Gastroesophageal sphincter (tissue), 4 donors: ENCODE data around the gene TMEM50B. TPM values are rescaled to one million over a fixed set of nuclear protein-coding genes. Genes with fewer than 3 reads are reported as not detected.

Source experiments
- ATAC-seq: fragments of 150-250 bp; one replicate; pipeline ENCODE4 v1.9.1; 2016; ENCODE audit warnings: mild to moderate bottlenecking, moderate library complexity
- H3K27ac ChIP-seq, 4 donors: fragments of 200-600 bp; sonication (generic) in 3 of 4; 1 replicate in 3 of 4; 2 replicates in 1 of 4; pipeline ENCODE4 v1.5.1; 2016 to 2019
- H3K27me3 ChIP-seq: fragments of 200-600 bp; sonication (generic); one replicate; pipeline ENCODE4 v1.5.1; 2019
- H3K36me3 ChIP-seq, 2 donors: fragments of 200-600 bp; sonication (generic); one replicate each; pipeline ENCODE4 v1.5.1; 2019; ENCODE audit warnings: control low read depth in 1 of 2
- H3K4me1 ChIP-seq, 3 donors: fragments of 200-600 bp; sonication (generic); 1 replicate in 2 of 3; 2 replicates in 1 of 3; pipeline ENCODE4 v1.5.1; 2016 to 2019; ENCODE audit warnings: control low read depth in 2 of 3
- H3K4me3 ChIP-seq, 2 donors: fragments of 200-600 bp; sonication (generic); one replicate each; pipeline ENCODE4 v1.5.1; 2019; ENCODE audit warnings: mild to moderate bottlenecking in 1 of 2, moderate library complexity in 1 of 2
- H3K9me3 ChIP-seq, 3 donors: fragments of 200-600 bp; sonication (generic); one replicate each; pipeline ENCODE4 v1.5.1; 2017 to 2019; ENCODE audit warnings: control low read depth in 2 of 3
- EP300 ChIP-seq: sonication (generic); formaldehyde crosslinking; IDR thresholded peaks from one replicate; pipeline ENCODE4 v1.6.1; 2017; ENCODE audit warnings: antibody characterized with exemption, mild to moderate bottlenecking
- POLR2A ChIP-seq, 2 donors: fragments of 450-650 bp; IDR thresholded peaks; one replicate each; pipeline ENCODE4 v1.6.1; 2017; ENCODE audit warnings: antibody characterized with exemption in 2 of 2, mild to moderate bottlenecking in 2 of 2, moderate library complexity in 1 of 2
- POLR2AphosphoS5 ChIP-seq: sonication (generic); formaldehyde crosslinking; IDR thresholded peaks from one replicate; pipeline ENCODE4 v1.6.1; 2017; ENCODE audit warnings: antibody characterized with exemption
- WGBS, 2 donors: methylation state at CpG; one replicate each; pipeline ENCODE4 v1.1.5; 2018; ENCODE audit warnings: low coverage in 1 of 2; 5-methylcytosine and 5-hydroxymethylcytosine counted together
- total RNA-seq, 4 donors: library from RNA; depleted of rRNA; stranded (reverse); fragments of >200 nt; gene quantifications; one replicate each; pipeline ENCODE4 v1.1.0, GENCODE V29; 2016
- TF ChIP-seq, protein P1 (sequence below), 4 experiments: fragments of 200-600 bp in 2 of 4; fragments of 450-650 bp in 2 of 4; sonication (generic) in 1 of 4; IDR thresholded peaks; one replicate each; pipeline ENCODE4 v1.5.1; 2017 to 2019; ENCODE audit warnings: antibody characterized with exemption in 4 of 4, mild to moderate bottlenecking in 2 of 4, moderate library complexity in 2 of 4

The TMEM50B gene
- total RNA-seq: 100 to 1,000 TPM in 1 of 4 donors, 10 to 100 TPM in 3; 56.4 to 175 (median 90.0) TPM

DNA sequence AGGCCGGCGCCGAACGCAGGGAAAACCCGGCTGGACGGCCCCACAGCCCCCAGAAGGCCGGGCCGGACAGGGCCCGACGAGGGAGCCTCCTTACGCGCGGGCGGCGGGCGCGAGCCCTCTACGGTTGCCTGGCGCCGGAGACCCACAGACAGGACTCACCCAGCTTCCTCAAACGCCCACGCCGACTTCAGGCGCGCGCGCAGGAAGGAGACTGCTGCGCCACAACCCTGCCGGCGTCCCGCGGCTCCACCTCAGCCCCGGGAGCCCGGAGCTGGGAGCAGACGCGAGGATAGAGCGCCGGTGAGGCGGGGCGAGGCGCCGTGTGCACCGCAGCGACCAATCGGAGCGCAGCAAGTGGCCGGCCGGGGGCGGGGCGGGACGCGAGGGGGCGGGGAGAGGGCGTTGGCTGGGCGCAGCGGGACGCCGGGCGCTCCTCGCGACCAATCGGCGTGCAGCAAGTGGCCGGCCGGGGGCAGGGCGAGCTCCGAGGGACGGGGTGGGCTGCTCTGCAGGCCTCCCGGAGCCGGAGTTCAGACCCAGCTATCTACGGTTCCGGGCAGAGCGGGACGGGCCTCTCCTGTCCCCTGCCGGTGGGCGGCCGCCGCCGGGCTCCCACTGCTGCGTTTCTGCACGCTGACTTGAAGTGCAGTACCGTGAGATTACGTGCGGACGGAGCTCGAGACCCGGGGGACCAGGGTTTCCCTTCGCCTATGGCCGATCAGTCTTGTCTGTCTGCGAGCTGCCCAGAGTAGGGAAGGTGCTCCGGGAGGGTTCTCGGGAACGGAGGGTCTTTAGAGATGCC lies at the start of gene TMEM50B:
Gene TMEM50B, minus strand, starts transcription at position 296 of the 802 bp plus-strand sequence. CDS start 11,089 bp downstream, outside the sequence.
- 0% methylated on average over 4 to 11 of the region's 93 CpGs for WGBS, 2 donors
- no peaks in the 10 kb centered on the region for H3K36me3 ChIP-seq
- TF ChIP-seq POLR2A (IDR thresholded peaks at IDR 0.05): peak; percentile 95 to 96
- TF ChIP-seq POLR2AphosphoS5: peak; percentile 88
- no peak for TF ChIP-seq EP300
- TF ChIP-seq, protein P1, sequence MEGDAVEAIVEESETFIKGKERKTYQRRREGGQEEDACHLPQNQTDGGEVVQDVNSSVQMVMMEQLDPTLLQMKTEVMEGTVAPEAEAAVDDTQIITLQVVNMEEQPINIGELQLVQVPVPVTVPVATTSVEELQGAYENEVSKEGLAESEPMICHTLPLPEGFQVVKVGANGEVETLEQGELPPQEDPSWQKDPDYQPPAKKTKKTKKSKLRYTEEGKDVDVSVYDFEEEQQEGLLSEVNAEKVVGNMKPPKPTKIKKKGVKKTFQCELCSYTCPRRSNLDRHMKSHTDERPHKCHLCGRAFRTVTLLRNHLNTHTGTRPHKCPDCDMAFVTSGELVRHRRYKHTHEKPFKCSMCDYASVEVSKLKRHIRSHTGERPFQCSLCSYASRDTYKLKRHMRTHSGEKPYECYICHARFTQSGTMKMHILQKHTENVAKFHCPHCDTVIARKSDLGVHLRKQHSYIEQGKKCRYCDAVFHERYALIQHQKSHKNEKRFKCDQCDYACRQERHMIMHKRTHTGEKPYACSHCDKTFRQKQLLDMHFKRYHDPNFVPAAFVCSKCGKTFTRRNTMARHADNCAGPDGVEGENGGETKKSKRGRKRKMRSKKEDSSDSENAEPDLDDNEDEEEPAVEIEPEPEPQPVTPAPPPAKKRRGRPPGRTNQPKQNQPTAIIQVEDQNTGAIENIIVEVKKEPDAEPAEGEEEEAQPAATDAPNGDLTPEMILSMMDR (IDR thresholded peaks at IDR 0.05): peak in 3 of 4 experiments; percentile 67 to 80 (median 76)
- no peaks in the 10 kb centered on the region for H3K9me3 ChIP-seq
- H3K27ac ChIP-seq: peak within 1 kb of the TSS; percentile 85 to 100 (median 96)
- no peaks in the 10 kb centered on the region for H3K27me3 ChIP-seq
- peak; percentile 97 for ATAC-seq
- peaks cover 0 to 27% (median 4%) of the 10 kb centered on the region in 3 donors for H3K4me1 ChIP-seq
- peak within 1 kb of the TSS; percentile 60 to 99 for H3K4me3 ChIP-seq

- 89 to 100% methylated on average over 1 of the region's 1 CpG for WGBS, 2 donors
- no peaks in the 10 kb centered on the region for H3K4me1 ChIP-seq
- TF ChIP-seq POLR2A (IDR thresholded peaks at IDR 0.05): no peak
- TF ChIP-seq, protein P1 (IDR thresholded peaks at IDR 0.05): no peak
- no peak for TF ChIP-seq EP300
- no peak for TF ChIP-seq POLR2AphosphoS5
- no peak overlapping the region for H3K4me3 ChIP-seq
- no peak for ATAC-seq
- no peaks in the 10 kb centered on the region for H3K9me3 ChIP-seq
- no peaks in the 10 kb centered on the region for H3K27me3 ChIP-seq
- H3K36me3 ChIP-seq: peaks cover 2 to 76% of the 10 kb centered on the region in 2 donors
- no peak overlapping the region for H3K27ac ChIP-seq
Observed at GRCh38 chr21:33522953-33523349, 43.2 kb upstream of the TMEM50B start.

DNA sequence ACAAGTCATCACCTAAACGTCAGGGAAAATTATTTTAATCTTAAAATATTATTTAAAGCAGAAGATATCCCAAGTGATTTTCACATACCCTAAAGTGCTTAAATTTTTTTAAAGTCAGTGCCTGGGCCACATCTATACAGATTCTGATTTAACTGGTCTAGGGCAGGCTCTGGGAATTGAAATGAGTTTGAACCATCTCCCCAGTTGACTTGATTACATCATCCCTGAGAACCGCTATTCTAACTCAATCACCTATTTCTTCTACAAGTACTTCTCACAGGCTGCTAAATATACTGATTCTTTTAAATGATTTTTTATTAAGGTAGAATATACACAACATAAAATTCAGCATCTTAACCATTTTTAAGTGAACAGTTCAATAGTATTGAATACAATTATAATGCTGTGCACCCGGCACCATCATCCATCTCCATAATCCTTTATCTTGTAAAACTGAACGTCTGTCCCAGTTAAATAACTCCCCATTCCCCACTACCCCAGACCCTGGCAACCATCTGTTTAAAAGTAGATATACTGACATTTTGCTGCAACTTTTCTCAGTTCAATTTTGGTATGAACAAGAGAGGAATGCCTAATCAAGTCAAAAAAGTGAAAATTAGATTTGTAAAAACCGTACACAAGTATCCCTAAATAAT lies 42.7 kb upstream of the TMEM50B start:
- ATAC-seq: no peak
- Histone ChIP-seq H3K27ac (no peak overlapping the region), H3K36me3 (peaks cover 0 to 76% of the 10 kb centered on the region in 2 donors), H3K9me3 (no peaks in the 10 kb centered on the region), H3K4me3 (no peak overlapping the region), H3K4me1 (no peaks in the 10 kb centered on the region), H3K27me3 (no peaks in the 10 kb centered on the region)
- TF ChIP-seq, protein P1 (IDR thresholded peaks at IDR 0.05): no peak
- no peak for TF ChIP-seq POLR2A (IDR thresholded peaks at IDR 0.05)
- TF ChIP-seq POLR2AphosphoS5: no peak
- TF ChIP-seq EP300: no peak
- WGBS, 2 donors: 70 to 89% methylated on average over 4 to 5 of the region's 5 CpGs

DNA sequence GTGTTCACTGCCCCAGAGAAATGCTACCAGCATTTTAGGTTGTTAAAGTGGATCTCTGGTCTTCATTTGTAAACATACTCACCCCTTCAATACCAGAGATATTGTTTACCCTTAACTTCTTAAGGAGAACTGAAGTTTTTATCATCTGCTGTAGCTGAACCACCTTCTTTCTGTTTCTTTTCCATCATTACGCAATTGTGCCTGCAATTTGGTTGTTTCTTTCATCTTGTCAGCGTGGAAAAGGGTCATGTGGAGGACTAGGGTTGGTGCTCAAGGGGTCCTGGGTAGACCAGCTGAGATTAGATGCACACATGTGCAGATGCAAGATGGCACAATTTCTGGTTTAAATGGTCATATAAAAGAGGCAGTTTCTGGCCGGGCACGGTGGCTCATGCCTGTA lies 39.1 kb upstream of the TMEM50B start:
- H3K9me3 ChIP-seq: no peaks in the 10 kb centered on the region
- H3K4me1 ChIP-seq: no peaks in the 10 kb centered on the region
- no peak for ATAC-seq
- peaks cover 0 to 74% of the 10 kb centered on the region in 2 donors for H3K36me3 ChIP-seq
- H3K27ac ChIP-seq: no peak overlapping the region
- no peak overlapping the region for H3K4me3 ChIP-seq
- no peak for TF ChIP-seq POLR2AphosphoS5
- TF ChIP-seq POLR2A (IDR thresholded peaks at IDR 0.05): no peak
- no peak for TF ChIP-seq EP300
- TF ChIP-seq, protein P1 (IDR thresholded peaks at IDR 0.05): no peak
- H3K27me3 ChIP-seq: no peaks in the 10 kb centered on the region
- 92 to 100% methylated on average over 2 of the region's 4 CpGs for WGBS, 2 donors
